PC-3 (cell line): ENCODE data around the gene SLC41A3. TPM values are rescaled to one million over a fixed set of nuclear protein-coding genes. Genes with fewer than 3 reads are reported as not detected.
"Not testable (repeated sequence)": the region's sequence is repeated elsewhere in the genome, so short reads cannot be mapped to it uniquely, and the experiment has no call there.

Source experiments
- ATAC-seq: fragments of 200-7000 bp; cut with Tn5 transposase; 2 replicates; pipeline ENCODE4 v1.9.1; 2020; ENCODE audit warnings: mild to moderate bottlenecking, moderate library complexity
- BruUV-seq: library from RNA; stranded (reverse); fragments of 400-500 nt; replicated peaks from 2 replicates; lab custom pipeline; 2021; lab: Mats Ljungman, UMichigan
- CTCF ChIA-PET: fragments of 300-600 bp; sonication (Branson Sonifier 250); formaldehyde crosslinking; loops from one replicate; lab custom pipeline; 2022; ENCODE audit warnings: antibody characterized with exemption; lab: Charles Lee
- POLR2A ChIA-PET: fragments of 300-600 bp; sonication (Branson Sonifier 250); formaldehyde crosslinking; loops from one replicate; lab custom pipeline; 2022; ENCODE audit warnings: antibody characterized with exemption; ENCODE audit not compliant: unreplicated experiment; lab: Charles Lee
- DNase-seq: peaks from one replicate; pipeline ENCODE4 v3.0.0-alpha.2; 2015
- H2AFZ ChIP-seq: fragments of 300-600 bp; sonication (generic); 2 replicates; pipeline ENCODE4 v1.6.0; 2016; ENCODE audit warnings: antibody characterized with exemption, low read length
- H3F3A ChIP-seq: fragments of 300-600 bp; sonication (generic); one replicate; pipeline ENCODE4 v1.6.0; 2017; ENCODE audit warnings: antibody characterized with exemption, low read length, control low read depth, mild to moderate bottlenecking; ENCODE audit not compliant: unreplicated experiment
- H3K27ac ChIP-seq: fragments of 300-600 bp; sonication (generic); 2 replicates; pipeline ENCODE4 v1.5.1; 2016; ENCODE audit warnings: mild to moderate bottlenecking, low read length
- H3K27me3 ChIP-seq: fragments of 300-600 bp; sonication (generic); 2 replicates; pipeline ENCODE4 v1.6.1; 2016; ENCODE audit warnings: low read length, mixed read lengths
- H3K36me3 ChIP-seq: fragments of 300-600 bp; sonication (generic); 2 replicates; pipeline ENCODE4 v1.6.1; 2016; ENCODE audit warnings: low read depth, mixed run types, low read length, mixed read lengths
- H3K4me1 ChIP-seq: fragments of 300-600 bp; sonication (generic); 2 replicates; pipeline ENCODE4 v1.5.1; 2016; ENCODE audit warnings: low read length; ENCODE audit not compliant: insufficient read depth
- H3K4me2 ChIP-seq: fragments of 300-600 bp; sonication (generic); 2 replicates; pipeline ENCODE4 v1.6.0; 2016; ENCODE audit warnings: low read length
- H3K4me3 ChIP-seq: fragments of 300-600 bp; sonication (generic); 2 replicates; pipeline ENCODE4 v1.5.1; 2016; ENCODE audit warnings: mild to moderate bottlenecking, low read length, mixed read lengths
- H3K79me2 ChIP-seq: fragments of 300-600 bp; sonication (generic); 2 replicates; pipeline ENCODE4 v1.6.1; 2017; ENCODE audit warnings: low read length, mixed read lengths
- H3K9ac ChIP-seq: fragments of 300-600 bp; sonication (generic); 2 replicates; pipeline ENCODE4 v1.6.0; 2016; ENCODE audit warnings: mild to moderate bottlenecking, low read length
- H3K9me2 ChIP-seq: fragments of 300-600 bp; sonication (generic); replicated peaks from 2 replicates; pipeline ENCODE4 v1.6.1; 2016; ENCODE audit warnings: mixed run types, low read length, mixed read lengths
- H3K9me3 ChIP-seq: fragments of 300-600 bp; sonication (generic); 2 replicates; pipeline ENCODE4 v1.6.1; 2016; ENCODE audit warnings: low read length, mixed read lengths
- H4K20me1 ChIP-seq: fragments of 300-600 bp; sonication (generic); 2 replicates; pipeline ENCODE4 v1.6.1; 2016; ENCODE audit warnings: low read length, mixed read lengths
- CTCF ChIP-seq: fragments of 300-600 bp; sonication (generic); conservative IDR thresholded peaks from 2 replicates; pipeline ENCODE4 v1.5.1; 2017; ENCODE audit warnings: antibody characterized with exemption, low read depth, mild to moderate bottlenecking, low read length
- EZH2 ChIP-seq: fragments of 300-600 bp; sonication (generic); IDR thresholded peaks from one replicate; pipeline ENCODE4 v1.6.1; 2017; ENCODE audit warnings: antibody characterized with exemption, mild to moderate bottlenecking, low read length; ENCODE audit not compliant: unreplicated experiment
- EZH2phosphoT487 ChIP-seq: fragments of 300-600 bp; sonication (generic); IDR thresholded peaks from 2 replicates; pipeline ENCODE4 v1.6.1; 2018; ENCODE audit warnings: mild to moderate bottlenecking, antibody characterized with exemption, low read length, borderline replicate concordance
- intact Hi-C: fragments of 100-400 bp; cut with micrococcal nuclease; formaldehyde crosslinking; loops from 2 replicates; pipeline ENCODE4 v1.9.0; 2023
- total RNA-seq: library from RNA; depleted of rRNA; stranded (reverse); fragments of >200 nt; gene quantifications from 2 replicates; pipeline ENCODE4 v1.2.3, GENCODE V29; 2014

The SLC41A3 gene
- total RNA-seq, 1 experiment from 2014 or later: 29.8 TPM

GRCh38 chr3:126070146-126070545 is 13.8 kb downstream of the SLC41A3 start:
- H3K27ac ChIP-seq: no peak overlapping the region
- ATAC-seq (no peak), DNase-seq (no peak)
- TF ChIP-seq EZH2 (no peak), EZH2phosphoT487 (no peak), CTCF (no peak)
- no peaks in the 10 kb centered on the region for H3K9me2 ChIP-seq
- POLR2A ChIA-PET: no interaction called here
- no peak overlapping the region for H3K4me3 ChIP-seq
- H3K9me3 ChIP-seq: no peaks in the 10 kb centered on the region
- H3K4me2 ChIP-seq: no peak overlapping the region
- no peaks in the 10 kb centered on the region for H3F3A ChIP-seq
- intact Hi-C loops: no loop called here
- no peaks in the 10 kb centered on the region for H3K36me3 ChIP-seq
- no peaks in the 10 kb centered on the region for H3K79me2 ChIP-seq
- H3K9ac ChIP-seq: no peak overlapping the region
- no peaks in the 10 kb centered on the region for H3K4me1 ChIP-seq
- CTCF ChIA-PET: no interaction called here
- no TSS peak for BruUV-seq
- no peaks in the 10 kb centered on the region for H3K27me3 ChIP-seq
- H2AFZ ChIP-seq: no peak overlapping the region
- no peaks in the 10 kb centered on the region for H4K20me1 ChIP-seq

GRCh38 chr3:126067959-126068358 is 16.0 kb downstream of the SLC41A3 start:
- TF ChIP-seq EZH2phosphoT487 (no peak), CTCF (no peak), EZH2 (no peak)
- intact Hi-C loops: no loop called here
- Histone ChIP-seq H2AFZ (no peak overlapping the region), H3K9me2 (no peaks in the 10 kb centered on the region), H3K9ac (no peak overlapping the region), H3K4me2 (no peak overlapping the region), H3K27me3 (no peaks in the 10 kb centered on the region), H3K9me3 (no peaks in the 10 kb centered on the region), H4K20me1 (no peaks in the 10 kb centered on the region), H3K4me1 (no peaks in the 10 kb centered on the region), H3K4me3 (no peak overlapping the region), H3K36me3 (no peaks in the 10 kb centered on the region), H3F3A (no peaks in the 10 kb centered on the region), H3K27ac (no peak overlapping the region), H3K79me2 (no peaks in the 10 kb centered on the region)
- ATAC-seq (no peak), DNase-seq (no peak)
- ChIA-PET CTCF (no interaction called here), POLR2A (no interaction called here)
- no TSS peak for BruUV-seq

- H3K27me3 ChIP-seq, H3K79me2 ChIP-seq, H3K27ac ChIP-seq, POLR2A ChIA-PET, CTCF ChIA-PET, H3K4me3 ChIP-seq, intact Hi-C loops, DNase-seq, H3K9me3 ChIP-seq, H2AFZ ChIP-seq, H3K4me1 ChIP-seq, H3K4me2 ChIP-seq, BruUV-seq, H3K9ac ChIP-seq, H3F3A ChIP-seq, H3K9me2 ChIP-seq, ATAC-seq, H4K20me1 ChIP-seq, H3K36me3 ChIP-seq: not testable (repeated sequence)
These were observed 17.2 kb downstream of the SLC41A3 start for GRCh38 chr3:126066676-126067075.
